Measurements from ENCODE around the gene MTRFR. TPM values are rescaled to one million over a fixed set of nuclear protein-coding genes. Genes with fewer than 3 reads are reported as not detected.

The MTRFR gene
- total RNA-seq, 1 donor from 2014 or later = 16.6 TPM

GRCh38 chr12:123232472-123232806, 797 bp upstream of the MTRFR start:
- Mint-ChIP-seq H3K4me1 (peaks cover 26% of the 10 kb centered on the region), H3K9me3 (no peaks in the 10 kb centered on the region), H3K27ac (peak overlapping the region; percentile 99), H3K27me3 (ENCODE audit: low read depth) (no peaks in the 10 kb centered on the region), H3K36me3 (peaks cover 3% of the 10 kb centered on the region), H3K4me3 (peak overlapping the region; percentile 92)
- TF ChIP-seq CTCF (IDR thresholded peaks at IDR 0.05; ENCODE audit: unreplicated experiment) = no peak
- no peak for DNase-seq (ENCODE audit: low spot score in 2 of 2, unreplicated experiment in 2 of 2)

- H3K9me3 Mint-ChIP-seq = no peaks in the 10 kb centered on the region
- H3K4me1 Mint-ChIP-seq = peaks cover 24% of the 10 kb centered on the region
- peaks cover 3% of the 10 kb centered on the region for H3K36me3 Mint-ChIP-seq
- TF ChIP-seq CTCF (IDR thresholded peaks at IDR 0.05; ENCODE audit: unreplicated experiment) = no peak
- H3K4me3 Mint-ChIP-seq = peak overlapping the region; percentile 92
- no peaks in the 10 kb centered on the region for H3K27me3 Mint-ChIP-seq (ENCODE audit: low read depth)
- DNase-seq (ENCODE audit: low spot score in 2 of 2, unreplicated experiment in 2 of 2) = no peak
- H3K27ac Mint-ChIP-seq = peak overlapping the region; percentile 99
These were observed 471 bp downstream of the MTRFR start for GRCh38 chr12:123233505-123234308.

- Mint-ChIP-seq H3K36me3 (peaks cover 5% of the 10 kb centered on the region), H3K4me3 (no peak overlapping the region), H3K27me3 (ENCODE audit: low read depth) (no peaks in the 10 kb centered on the region), H3K9me3 (no peaks in the 10 kb centered on the region), H3K4me1 (peaks cover 21% of the 10 kb centered on the region), H3K27ac (no peak overlapping the region)
- TF ChIP-seq CTCF (IDR thresholded peaks at IDR 0.05; ENCODE audit: unreplicated experiment) = peak; percentile 61
- peak; percentile 51 to 57 for DNase-seq (ENCODE audit: low spot score in 2 of 2, unreplicated experiment in 2 of 2)
These were observed 4.6 kb downstream of the MTRFR start for GRCh38 chr12:123237646-123238329.

GRCh38 chr12:123238330-123238682, 5.1 kb downstream of the MTRFR start:
- Mint-ChIP-seq H3K36me3 (peaks cover 5% of the 10 kb centered on the region), H3K4me3 (no peak overlapping the region), H3K9me3 (no peaks in the 10 kb centered on the region), H3K4me1 (peaks cover 21% of the 10 kb centered on the region), H3K27ac (peak overlapping the region; percentile 16), H3K27me3 (ENCODE audit: low read depth) (no peaks in the 10 kb centered on the region)
- peak; percentile 10 for TF ChIP-seq CTCF (IDR thresholded peaks at IDR 0.05; ENCODE audit: unreplicated experiment)
- no peak for DNase-seq (ENCODE audit: low spot score in 2 of 2, unreplicated experiment in 2 of 2)

GRCh38 chr12:123238961-123239360, 5.7 kb downstream of the MTRFR start:
- H3K27ac Mint-ChIP-seq = no peak overlapping the region
- no peak for DNase-seq (ENCODE audit: low spot score in 2 of 2, unreplicated experiment in 2 of 2)
- no peak for TF ChIP-seq CTCF (IDR thresholded peaks at IDR 0.05; ENCODE audit: unreplicated experiment)
- no peaks in the 10 kb centered on the region for H3K9me3 Mint-ChIP-seq
- peaks cover 14% of the 10 kb centered on the region for H3K4me1 Mint-ChIP-seq
- H3K4me3 Mint-ChIP-seq = no peak overlapping the region
- H3K36me3 Mint-ChIP-seq = peaks cover 5% of the 10 kb centered on the region
- H3K27me3 Mint-ChIP-seq (ENCODE audit: low read depth) = no peaks in the 10 kb centered on the region
